Measurements from ENCODE around the gene GRAMD2B.
"Not testable (repeated sequence)": the region's sequence is repeated elsewhere in the genome, so short reads cannot be mapped to it uniquely, and the experiment has no call there.

GRAMD2B gene

DNA sequence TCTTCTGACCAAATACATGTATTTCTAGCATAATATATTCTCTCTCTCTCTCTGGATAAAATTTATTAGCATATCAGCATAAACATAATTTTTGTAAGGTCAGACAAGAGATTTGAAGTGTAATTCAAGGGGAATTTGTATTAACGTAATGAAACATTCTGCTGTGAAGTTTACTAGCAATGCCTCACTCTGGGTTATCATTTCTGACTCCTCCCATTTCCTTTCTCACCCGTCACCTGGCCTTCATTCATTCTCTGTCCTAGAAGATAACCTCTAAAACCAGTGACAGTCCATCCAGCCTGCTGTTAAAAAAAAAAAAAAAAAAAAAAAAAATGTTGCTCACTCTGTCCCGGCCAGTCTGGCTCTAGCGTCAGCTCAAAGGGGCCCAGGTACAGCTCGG lies 27.1 kb downstream of the GRAMD2B start:
- DNase-seq (ENCODE audit: low read depth, low spot score) = no peak

DNA sequence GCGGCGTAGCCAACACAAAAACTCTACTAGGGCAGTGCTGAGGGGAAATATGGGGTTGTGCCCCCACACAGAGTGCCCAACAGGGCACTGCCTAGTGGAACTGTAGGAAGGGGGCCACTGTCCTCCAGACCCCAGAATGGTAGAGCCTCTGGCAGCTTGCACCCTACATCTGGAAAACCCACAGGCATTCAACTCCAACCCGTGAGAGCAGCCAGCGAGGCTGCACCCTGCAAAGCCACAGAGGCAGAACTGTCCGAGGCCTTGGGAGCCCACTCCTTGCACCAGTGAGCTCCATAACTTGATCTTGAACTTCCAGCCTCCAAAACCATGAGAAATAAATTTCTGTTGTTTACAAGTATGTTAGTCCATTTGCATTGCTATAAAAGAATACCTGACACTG lies 27.7 kb downstream of the GRAMD2B start:
- DNase-seq (ENCODE audit: low read depth, low spot score) = no peak

DNA sequence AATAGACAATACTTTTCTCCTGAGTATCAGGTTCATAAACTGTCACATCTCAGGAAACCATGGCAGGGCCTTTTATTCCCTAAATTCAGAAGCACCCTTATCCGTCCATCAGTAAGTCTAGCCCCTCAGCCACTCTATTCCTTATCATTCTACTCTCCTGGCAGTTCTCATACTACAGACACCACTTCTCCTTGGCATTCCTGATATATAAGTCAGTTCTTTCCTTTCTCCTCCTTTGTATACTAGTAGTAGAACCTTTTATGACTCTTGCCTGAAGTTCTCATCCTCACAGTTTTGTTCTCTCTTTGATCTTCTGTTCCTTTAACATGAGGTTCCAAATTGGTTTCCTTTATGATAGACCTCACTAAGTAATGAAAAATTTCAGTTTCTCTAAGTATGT lies 29.3 kb downstream of the GRAMD2B start:
- no peak for DNase-seq (ENCODE audit: low read depth, low spot score)

DNA sequence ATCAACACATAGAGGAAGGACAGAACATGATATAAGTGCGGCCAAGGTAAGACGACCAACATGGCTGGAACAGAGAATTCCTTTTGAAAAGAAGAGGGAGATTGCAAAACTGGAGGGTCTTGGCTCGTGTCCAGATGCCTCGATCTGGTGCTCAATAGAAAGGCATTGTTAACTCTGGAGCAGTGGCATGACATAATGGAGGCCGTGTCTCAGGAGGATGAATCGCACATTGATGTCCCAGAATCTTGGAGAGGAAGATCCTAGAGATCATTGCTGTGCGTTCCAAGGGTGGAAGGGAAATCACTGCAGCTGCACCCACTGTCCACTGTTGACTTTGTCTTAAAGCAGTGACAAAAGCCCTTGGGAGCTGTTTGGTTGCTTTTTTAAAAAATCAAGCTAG lies 30.9 kb downstream of the GRAMD2B start:
- peak; percentile 23 for DNase-seq (ENCODE audit: low read depth, low spot score)

DNA sequence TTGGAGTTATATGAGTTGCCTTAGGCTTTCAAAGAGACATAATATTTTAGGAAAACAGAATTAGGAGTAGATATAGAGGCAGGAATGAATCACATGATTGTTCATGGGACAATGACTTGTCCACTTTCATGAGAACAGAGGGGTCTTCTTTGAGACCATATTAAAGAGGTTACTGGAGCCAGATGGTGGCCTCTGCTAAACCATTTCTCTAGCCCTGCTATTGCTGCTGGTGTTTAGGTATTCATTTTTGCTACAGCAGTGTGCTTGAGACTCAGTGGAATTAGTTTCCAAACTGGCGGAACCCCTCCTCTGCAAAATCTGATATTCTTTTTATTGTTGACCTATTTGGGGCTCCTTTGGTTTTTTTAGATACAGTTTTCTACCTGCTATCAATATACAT lies 31.3 kb downstream of the GRAMD2B start:
- DNase-seq (ENCODE audit: low read depth, low spot score) = no peak

DNA sequence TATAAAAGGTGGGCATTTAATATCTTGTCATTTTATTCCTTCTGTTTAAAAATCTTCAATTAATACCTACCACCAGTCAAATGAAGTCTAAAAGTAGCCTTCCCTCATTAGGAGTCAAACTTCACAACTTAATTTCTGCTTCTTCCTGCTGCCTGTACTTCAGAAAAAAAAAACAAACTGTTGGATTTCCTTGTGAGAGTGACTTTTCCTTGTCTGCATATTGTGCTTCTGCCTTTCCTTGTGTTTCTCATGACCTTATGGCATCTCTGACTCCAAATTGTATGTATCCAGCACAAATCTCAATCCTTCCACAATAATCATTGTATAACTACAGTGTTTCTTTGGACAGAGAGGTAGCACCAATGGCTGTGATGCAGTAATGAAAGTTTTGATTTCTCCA lies 32.1 kb downstream of the GRAMD2B start:
- DNase-seq (ENCODE audit: low read depth, low spot score) = no peak

DNA sequence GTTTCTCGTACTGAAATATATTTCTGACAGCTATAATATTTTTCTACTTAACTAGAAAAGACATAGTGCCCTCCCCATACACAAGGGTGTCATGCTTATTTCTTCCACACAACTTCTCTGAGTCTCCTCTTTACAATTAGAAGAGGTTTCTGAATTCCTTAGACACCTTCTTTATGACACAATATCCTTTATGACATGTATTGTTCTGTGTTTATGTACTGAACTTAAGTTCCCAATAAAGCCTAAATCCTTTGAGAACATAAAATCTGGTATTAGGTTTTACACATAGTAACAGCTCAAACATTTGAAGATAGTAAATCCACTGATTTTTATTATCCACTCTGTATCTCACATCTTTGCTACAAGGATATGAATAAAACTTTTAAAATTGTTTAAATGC lies 32.5 kb downstream of the GRAMD2B start:
- DNase-seq (ENCODE audit: low read depth, low spot score) = no peak

DNA sequence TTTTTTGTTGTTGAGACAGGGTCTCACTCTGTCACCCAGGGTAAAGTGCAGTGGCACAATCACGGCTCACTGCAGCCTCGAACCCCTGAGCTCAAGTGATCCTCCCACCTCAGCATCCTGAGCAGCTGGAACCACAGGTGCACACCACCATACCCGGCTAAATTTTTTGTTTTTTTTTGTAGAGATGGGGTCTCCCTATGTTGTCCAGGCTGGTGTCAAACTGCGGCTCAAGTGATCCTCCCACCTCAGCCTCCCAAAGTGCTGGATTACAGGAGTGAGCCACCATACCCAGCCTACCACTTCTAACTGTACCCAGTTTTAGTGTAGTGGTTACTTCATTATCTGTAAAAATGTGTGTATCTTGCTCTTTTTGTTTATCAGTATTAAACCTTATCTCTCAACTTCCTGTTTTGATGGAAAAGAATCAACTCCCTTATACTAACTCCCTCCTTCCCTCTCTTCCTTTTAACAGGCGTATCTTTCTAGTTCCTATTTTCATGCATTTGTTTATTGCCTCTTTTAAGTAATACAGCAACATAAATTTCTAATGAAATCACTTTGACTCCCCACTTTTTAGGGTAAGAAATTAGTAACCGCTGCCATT lies 33.1 kb downstream of the GRAMD2B start:
- DNase-seq (ENCODE audit: low read depth, low spot score) = no peak

DNA sequence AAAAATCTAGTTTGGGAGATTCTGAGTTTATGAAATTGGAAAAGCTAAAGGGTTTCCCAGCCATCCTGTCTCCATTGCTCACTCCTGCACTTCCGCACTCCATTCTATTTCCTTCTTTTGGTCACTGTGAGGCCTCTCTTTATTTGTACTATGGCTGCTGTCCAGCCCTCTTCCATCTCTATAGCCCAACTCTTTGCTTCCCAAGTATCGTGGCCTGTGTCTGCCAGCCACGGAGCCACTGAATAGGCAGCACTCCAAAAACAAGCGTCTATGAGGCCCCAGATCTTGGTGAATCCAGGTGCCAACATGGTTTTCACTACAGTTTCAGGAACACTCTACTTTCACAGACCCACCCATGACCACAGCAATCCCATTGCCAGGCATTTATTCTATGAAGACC lies 37.2 kb downstream of the GRAMD2B start:
- no peak for DNase-seq (ENCODE audit: low read depth, low spot score)

DNA sequence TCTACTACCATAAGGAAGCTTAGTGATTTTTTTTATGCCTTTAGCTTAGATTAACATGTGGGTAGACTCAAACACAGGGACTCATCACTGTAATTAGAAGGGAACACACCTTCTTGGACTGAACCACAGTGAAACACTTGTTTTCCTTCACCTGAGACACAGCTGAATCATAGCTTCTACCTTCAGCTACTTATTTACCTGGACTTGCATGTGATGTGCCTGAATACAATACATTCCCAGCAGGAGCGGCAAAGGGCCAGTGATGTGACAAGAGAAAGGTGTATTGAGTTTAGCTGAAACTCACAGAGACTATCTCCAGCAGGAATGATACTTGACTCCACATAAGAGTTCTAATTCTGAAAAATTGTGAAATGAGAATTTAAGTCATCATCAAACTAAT lies 37.8 kb downstream of the GRAMD2B start:
- no peak for DNase-seq (ENCODE audit: low read depth, low spot score)

DNA sequence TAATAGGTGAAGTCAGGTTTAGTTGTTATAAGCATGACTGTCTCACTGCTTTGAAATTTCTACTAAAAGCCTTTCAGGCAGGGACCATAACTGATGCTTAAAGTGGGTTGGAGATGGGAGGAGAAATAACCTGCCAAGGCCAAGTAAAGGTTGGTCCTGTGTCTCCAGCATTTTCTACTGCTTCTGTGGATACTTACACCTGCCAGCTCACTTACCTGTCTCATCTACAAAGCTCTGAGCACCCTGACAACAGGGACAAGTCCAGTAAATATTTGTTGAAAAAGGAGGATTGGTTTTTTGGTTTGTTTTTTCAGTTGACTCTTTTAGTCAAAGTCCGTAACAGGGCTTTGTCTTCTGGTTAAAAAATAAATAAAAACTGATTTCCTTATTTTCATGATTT lies 38.6 kb downstream of the GRAMD2B start:
- DNase-seq (ENCODE audit: low read depth, low spot score) = no peak

DNA sequence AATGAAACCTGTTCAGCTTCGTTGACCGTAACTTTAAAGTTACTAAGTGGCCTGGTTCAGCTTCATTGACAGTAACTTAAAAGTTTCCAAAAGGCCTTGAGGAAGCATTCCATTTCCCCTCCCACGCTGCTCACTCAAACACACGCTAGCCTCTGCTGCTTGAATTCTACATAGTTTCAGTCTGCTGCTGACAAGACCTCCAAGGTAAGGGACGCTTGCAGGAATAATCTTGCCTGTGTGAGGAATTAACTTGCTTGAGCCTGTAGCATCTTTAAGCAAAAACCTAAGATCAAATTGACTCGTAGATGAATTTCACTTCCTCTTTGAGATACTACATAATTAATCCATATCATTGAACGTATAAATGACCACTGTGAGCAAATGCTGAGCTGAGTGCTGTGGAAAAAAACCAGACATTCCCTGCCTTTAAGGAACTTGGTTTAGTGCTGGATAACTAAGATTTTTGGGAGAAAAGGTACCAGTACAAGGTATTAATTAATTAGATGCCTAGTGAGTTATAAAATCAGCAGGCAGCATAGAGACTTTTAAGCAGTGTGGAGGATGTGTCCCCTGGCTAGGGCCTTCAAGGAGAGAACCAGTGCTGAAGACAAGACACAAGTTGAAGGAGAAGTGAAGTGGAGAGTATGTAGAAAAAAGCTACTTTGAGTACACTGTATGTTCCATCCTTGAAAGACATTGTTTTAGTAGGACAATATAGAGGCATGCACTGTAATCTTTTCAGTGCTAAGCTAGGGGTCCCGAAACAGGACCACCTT lies 39.2 kb downstream of the GRAMD2B start:
- DNase-seq (ENCODE audit: low read depth, low spot score) = no peak

DNA sequence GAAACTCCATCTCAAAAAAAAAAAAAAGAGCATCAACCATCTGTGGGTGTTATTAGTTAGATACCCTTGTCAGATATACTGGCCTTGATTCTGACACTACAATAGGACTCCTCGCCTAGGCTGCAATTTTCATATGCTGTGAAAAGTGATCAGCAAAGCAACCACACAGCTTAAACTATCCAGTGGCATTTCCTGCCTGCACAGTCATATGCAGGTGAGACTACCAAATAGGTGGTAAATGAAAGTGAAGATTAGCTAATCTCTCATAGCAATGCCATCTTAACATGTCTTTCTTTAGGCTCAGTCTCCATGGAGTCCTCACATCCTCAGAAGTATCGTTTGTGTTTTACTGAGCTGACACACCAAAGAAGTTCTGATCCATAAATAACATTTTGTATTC lies 40.8 kb downstream of the GRAMD2B start:
- no peak for DNase-seq (ENCODE audit: low read depth, low spot score)

DNA sequence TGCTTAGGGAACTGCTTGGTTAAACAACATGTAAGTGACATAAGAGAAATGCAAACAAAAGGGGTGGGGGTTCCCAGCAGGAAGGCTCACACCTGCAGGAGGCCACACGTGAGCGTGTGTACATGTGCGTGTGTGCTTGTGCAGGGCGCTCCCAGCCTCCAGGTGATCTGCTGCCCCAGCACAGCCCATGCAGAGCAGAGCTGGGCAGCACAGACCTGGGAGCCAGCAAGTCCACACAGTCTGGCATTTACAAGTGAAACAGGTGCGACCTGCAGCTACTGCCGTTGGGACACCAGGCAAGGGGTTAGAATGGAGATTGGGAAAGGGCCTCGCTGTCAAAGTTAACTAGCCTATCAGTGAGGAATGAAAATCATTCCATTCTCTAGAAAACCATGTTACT lies 41.8 kb downstream of the GRAMD2B start:
- no peak for DNase-seq (ENCODE audit: low read depth, low spot score)

DNA sequence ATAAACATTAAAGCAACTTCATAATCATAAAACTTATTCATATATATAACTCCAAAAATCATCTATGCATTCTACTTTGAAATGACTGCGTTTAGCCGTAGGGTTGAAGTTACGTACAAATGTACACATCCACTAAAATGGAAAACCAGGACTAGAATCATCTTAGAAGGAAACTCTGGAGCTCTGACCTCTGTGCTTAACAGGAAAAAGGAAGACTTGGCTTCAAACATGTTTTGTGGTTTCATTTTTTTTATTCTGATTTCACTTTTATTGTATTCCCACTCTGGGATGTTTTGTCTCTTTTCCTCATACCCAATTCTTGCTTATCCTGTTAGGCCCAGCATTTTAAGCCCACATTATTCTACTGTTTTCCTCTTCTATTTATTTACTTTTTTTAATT lies 44.9 kb downstream of the GRAMD2B start:
- no peak for DNase-seq (ENCODE audit: low read depth, low spot score)

DNA sequence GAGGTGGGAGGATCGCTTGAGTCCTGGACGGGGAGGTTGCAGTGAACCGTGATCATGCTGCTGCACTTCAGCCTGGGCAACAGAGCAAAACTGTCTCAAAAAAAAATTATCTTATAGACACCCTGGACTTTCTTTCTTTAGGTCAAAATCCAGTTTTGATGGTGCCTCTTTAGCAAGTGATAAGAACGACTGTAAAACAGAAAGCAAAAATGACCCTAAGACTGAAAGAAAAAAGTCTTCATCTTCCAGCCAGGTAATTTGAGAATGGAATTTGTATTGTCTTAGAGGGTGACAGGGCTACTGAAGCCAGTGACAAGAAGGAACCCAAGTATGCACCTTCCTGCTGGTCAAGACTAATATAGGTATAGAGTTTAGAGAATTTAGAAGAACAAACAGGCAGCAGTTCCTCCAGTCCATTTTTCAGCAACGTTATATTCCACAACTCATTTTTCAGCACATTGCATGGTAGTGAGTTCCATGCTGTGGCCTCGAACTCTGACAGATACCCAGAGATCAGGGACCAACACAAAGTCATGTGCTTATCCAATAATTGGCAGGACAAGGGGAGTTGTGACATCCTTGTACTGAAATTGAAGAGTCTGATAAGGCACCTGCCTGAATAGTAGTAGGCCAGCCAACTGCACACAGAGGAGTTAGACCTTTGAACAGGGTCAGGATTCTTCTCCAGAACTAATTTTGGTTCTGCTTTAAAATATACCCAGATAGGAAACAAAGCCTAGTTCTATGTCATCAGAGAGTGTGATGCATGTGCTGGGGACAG lies 46.5 kb downstream of the GRAMD2B start:
- no peak for DNase-seq (ENCODE audit: low read depth, low spot score)

DNA sequence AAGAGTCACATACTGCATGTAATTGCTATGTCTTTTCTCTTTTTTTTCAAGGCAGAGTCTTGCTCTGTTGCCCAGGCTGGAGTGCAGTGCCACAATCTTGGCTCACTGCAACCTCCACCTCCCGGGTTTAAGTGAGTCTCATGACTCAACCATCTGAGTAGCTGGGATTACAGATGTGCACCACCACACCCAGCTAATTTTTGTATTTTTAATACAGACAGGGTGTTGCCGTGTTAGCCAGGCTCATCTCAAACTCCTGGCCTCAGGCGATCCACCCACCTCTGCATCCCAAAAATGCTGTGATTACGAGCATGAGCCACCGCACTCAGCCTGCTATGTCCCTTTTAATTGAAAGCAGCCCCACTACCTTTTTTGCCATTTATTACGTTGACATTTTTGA lies 47.3 kb downstream of the GRAMD2B start:
- DNase-seq (ENCODE audit: low read depth, low spot score) = not testable (repeated sequence)

DNA sequence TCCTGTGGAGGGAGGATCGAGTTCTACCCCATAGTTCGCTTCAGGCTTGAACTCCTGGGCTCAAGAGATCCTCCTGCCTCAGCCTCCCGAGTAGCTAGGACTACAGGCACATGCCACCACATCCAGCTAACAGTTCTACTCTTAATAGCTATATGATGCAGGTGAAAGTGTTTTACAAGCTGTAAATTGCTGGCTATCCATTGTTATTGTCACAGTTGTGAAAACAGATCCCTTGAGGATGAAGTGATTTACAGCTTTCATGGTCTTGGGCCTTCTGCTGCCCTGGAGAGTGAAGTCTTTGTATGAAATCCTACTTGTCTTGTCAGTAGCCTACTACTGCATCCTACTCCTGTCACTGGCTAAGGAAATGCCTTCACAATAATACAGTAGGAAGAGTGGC lies 48.0 kb downstream of the GRAMD2B start:
- no peak for DNase-seq (ENCODE audit: low read depth, low spot score)

DNA sequence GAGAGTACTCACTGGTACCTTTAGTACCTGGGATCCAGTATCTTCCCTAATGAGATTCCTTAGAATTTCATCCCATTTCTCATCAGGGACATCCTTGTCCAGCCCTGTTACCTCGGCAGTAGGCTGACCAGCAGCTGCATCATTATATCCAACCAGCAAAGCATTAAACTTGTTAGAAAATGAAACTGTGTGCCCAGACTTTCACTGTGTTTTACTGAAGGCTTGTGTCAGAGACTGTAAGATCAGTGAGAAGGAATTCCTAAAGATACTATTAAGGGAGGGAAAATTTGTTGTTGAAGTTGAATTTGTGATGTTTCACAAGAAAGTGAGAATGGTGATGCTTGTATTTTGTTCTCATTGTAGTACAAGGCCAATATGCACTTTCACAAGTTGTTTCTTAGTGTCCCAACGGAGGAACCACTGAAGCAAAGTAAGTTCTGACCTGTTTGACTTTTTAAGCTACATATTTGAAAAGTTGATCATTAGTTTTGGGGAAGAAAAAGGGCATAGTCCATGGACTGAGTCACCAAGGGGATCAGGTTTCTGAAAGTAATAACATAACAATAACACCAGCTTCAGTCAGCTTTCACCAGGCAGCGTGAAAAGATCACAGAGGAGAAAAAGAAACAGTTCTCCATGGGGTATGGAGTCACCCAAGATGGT lies 48.8 kb downstream of the GRAMD2B start:
- peak; percentile 63 for DNase-seq (ENCODE audit: low read depth, low spot score)

DNA sequence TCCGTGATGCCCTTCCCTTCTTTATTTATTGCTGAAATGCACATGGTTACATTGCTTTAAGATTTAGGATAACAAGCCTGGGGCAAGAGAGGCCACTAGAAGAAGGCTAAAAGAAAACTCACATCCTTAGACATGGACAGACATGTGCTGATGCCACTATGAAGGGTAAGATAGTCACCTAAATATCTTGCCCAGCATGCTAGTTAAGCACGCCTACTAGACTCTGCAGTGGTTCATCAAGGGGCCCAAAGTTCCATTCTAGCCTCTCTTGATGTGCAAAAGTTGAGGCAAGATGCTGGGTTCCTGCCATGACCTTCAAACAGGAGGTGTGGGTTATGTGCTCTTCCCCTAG lies 49.3 kb downstream of the GRAMD2B start:
- no peak for DNase-seq (ENCODE audit: low read depth, low spot score)

DNA sequence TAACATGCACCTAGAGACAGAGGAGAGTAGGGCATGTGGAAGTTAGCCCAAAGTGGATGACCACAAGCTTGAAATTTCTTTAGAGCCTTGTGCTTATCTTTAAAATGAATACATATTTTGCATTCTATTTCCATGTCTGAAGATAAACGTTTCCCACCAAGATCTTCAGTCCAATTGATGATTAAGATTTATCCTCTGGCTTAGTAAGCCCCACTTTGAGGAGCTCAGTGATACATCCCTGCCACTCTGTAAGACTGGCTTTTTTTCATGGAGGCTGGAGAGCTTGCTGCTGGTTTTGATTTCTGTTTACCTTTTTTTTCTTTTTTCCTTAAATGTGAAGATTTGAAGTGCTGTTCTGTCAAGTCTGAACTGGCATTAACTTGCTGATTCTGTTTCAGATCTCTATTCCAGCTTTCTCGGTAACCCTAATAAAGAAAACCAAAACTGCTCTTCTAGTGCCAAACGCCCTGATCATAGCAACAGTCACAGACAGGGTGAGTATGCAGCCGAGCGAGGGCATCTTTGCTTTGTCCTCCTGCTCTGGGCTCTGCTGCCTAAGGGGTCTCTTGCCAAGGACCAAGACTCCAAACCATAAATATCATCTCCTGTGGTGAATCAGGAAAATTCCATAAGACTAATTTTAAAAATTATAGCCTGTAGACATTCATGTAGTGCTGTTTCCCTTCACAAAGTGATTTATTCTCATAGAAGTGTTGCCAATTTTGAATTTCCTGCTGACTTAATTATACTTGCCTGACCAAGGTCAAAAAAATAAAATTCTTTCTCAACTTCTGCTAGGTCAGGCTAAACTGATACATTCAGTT lies 54.3 kb downstream of the GRAMD2B start:
- DNase-seq (ENCODE audit: low read depth, low spot score) = no peak

DNA sequence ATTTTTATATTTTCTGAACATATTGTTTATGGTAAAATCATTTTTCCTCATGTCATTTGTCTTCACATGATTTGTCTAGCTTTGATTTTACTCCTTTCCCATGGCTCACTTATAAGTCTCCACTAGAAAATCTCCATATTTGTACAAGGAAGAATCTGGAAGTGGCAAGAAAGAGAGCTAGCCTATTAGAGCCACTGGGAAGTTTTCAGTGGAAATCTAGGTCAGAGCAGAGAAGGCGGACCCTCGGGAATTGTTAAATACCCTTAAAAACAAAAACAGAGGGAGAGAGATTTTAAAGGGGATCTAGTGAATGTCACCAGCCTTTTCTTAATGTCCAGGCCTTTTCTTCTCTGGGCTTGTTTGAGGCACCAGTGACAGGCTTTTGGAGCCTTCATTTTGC lies 56.6 kb downstream of the GRAMD2B start:
- DNase-seq (ENCODE audit: low read depth, low spot score) = no peak
